ENCODE measurements around the gene MOB2. TPM values are rescaled to one million over a fixed set of nuclear protein-coding genes. Genes with fewer than 3 reads are reported as not detected.

MOB2 gene
- total RNA-seq, 2 experiments from 2014 or later, result 15.3 TPM

DNA sequence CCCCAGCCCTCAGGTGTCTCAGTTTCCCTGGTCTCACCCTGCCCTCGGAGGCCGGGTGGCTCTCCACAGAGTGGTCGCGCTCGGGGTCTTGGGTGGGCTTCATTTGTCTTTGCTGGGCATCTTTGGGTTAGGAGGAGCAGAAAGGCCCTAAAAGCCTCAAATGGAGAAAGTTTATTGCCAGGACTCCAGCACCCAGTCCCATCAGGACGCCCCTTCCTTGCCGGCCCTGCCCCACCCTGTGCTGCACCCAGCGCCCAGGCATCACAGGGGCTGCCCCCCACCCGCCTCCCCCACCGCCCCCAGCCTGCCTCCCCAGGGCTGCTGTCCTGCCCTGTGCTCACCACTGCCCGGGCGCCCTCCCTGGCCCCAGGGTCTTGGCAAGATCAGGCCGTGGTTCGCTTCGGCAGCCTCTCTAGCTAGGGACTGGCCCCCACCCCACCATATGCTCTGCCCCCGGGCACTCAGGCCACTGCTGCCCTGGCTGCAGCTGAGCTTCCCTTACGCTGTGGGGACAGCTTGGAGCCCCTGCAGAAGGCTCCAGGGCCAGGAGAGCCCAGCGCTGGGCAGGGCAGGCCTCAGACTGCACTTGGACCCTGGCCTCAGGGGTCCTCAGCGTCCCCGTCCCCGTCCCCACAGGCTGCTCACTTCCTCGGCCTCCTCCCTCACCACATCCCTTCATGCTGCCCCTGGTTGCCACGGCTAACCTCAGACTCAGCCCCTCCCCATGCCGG, 31.4 kb downstream of the MOB2 start:
- CTCF ChIA-PET, result no interaction called here
- no peaks in the 10 kb centered on the region for H3K27me3 Mint-ChIP-seq
- no peak for DNase-seq
- POLR2A ChIA-PET, result no interaction called here
- H3K36me3 Mint-ChIP-seq (ENCODE audit: low read depth), result no peaks in the 10 kb centered on the region
- ATAC-seq, result no peak
- intact Hi-C loops (cut with DNase I, micrococcal nuclease), result no loop called here
- H3K27ac Mint-ChIP-seq, result no peak overlapping the region
- no peaks in the 10 kb centered on the region for H3K9me3 Mint-ChIP-seq (ENCODE audit: low read depth)
- no peaks in the 10 kb centered on the region for H3K4me1 Mint-ChIP-seq
- H3K4me3 Mint-ChIP-seq, result no peak overlapping the region

DNA sequence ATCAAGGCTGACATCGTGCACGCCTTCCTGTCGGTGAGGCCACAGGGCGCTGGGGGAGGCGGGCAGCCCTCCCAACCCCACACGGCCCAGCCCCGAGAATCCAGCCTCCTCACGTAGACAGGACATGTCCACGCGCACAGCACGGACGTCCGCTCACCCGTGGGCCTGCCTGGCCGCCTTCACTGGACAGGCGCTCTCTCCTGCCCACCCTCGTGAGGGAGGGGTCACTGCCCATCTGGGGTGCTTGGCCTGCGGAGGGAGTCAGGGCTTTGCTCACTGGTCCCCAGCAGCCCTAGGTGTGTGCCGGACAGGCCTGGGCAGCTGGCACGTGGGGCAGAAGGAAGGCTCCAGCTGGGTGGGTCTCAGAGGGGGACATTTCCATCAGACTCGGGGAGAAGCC, 32.0 kb downstream of the MOB2 start:
- Mint-ChIP-seq H3K4me3 (no peak overlapping the region), H3K27ac (no peak overlapping the region), H3K36me3 (ENCODE audit: low read depth) (no peaks in the 10 kb centered on the region), H3K9me3 (ENCODE audit: low read depth) (no peaks in the 10 kb centered on the region), H3K27me3 (no peaks in the 10 kb centered on the region), H3K4me1 (no peaks in the 10 kb centered on the region)
- DNase-seq (no peak), ATAC-seq (no peak)
- ChIA-PET POLR2A (no interaction called here), CTCF (no interaction called here)
- intact Hi-C loops (cut with DNase I, micrococcal nuclease), result loop anchor here in 1 of 2 experiments (5.0 kb wide), 2 partner anchors 63 to 118 kb away; partner anchors contain the start of gene DUSP8

DNA sequence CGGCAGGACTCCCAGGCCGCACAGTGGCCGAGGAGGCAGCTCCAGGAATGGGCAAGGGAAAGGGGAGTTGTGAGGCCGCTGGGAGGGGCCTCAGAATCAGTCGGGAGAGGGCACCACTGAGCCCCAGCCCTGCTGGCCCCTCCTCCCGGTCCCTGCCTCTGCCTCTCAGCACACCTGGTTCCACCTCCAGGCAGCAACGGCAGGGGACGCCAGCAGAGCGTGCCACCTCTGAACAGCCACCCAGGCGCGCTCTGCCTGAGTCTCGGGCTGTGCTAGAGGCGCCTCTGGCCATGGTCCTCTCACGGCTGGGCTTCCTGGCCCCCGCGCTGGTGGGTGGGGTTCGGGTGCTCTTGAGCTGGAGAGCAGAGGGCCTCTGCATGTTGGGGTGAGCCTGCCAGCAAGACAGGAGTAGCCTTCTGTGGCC, 33.0 kb downstream of the MOB2 start:
- ATAC-seq, result peak; percentile 97
- Mint-ChIP-seq H3K27me3 (no peaks in the 10 kb centered on the region), H3K27ac (no peak overlapping the region), H3K36me3 (ENCODE audit: low read depth) (no peaks in the 10 kb centered on the region), H3K9me3 (ENCODE audit: low read depth) (no peaks in the 10 kb centered on the region), H3K4me1 (no peaks in the 10 kb centered on the region), H3K4me3 (no peak overlapping the region)
- ChIA-PET POLR2A (no interaction called here), CTCF (interaction anchor here (0.6 to 1.0 kb wide), 2 partner anchors 52 to 62 kb away, joined by 3 read pairs; no protein-coding TSS in a partner anchor)
- DNase-seq, result peak; percentile 85
- intact Hi-C loops (cut with DNase I, micrococcal nuclease), result loop anchor here (1.0 to 5.0 kb wide), 4 partner anchors 62 to 121 kb away; partner anchors contain the start of gene DUSP8 (in 1 of the 2)

GRCh38 chr11:1452744-1453143, 33.8 kb downstream of the MOB2 start:
- H3K36me3 Mint-ChIP-seq (ENCODE audit: low read depth), result no peaks in the 10 kb centered on the region
- DNase-seq (no peak), ATAC-seq (no peak)
- POLR2A ChIA-PET, result no interaction called here
- H3K27ac Mint-ChIP-seq, result no peak overlapping the region
- no peaks in the 10 kb centered on the region for H3K27me3 Mint-ChIP-seq
- no peaks in the 10 kb centered on the region for H3K9me3 Mint-ChIP-seq (ENCODE audit: low read depth)
- H3K4me3 Mint-ChIP-seq, result no peak overlapping the region
- CTCF ChIA-PET, result interaction anchor here (0.6 to 1.0 kb wide), 2 partner anchors 16 to 63 kb away, joined by 3 read pairs; no protein-coding TSS in a partner anchor
- H3K4me1 Mint-ChIP-seq, result no peaks in the 10 kb centered on the region
- intact Hi-C loops (cut with DNase I, micrococcal nuclease), result loop anchor here (1.0 to 5.0 kb wide), 4 partner anchors 63 to 122 kb away; partner anchors contain the start of gene DUSP8 (in 1 of the 2)

DNA sequence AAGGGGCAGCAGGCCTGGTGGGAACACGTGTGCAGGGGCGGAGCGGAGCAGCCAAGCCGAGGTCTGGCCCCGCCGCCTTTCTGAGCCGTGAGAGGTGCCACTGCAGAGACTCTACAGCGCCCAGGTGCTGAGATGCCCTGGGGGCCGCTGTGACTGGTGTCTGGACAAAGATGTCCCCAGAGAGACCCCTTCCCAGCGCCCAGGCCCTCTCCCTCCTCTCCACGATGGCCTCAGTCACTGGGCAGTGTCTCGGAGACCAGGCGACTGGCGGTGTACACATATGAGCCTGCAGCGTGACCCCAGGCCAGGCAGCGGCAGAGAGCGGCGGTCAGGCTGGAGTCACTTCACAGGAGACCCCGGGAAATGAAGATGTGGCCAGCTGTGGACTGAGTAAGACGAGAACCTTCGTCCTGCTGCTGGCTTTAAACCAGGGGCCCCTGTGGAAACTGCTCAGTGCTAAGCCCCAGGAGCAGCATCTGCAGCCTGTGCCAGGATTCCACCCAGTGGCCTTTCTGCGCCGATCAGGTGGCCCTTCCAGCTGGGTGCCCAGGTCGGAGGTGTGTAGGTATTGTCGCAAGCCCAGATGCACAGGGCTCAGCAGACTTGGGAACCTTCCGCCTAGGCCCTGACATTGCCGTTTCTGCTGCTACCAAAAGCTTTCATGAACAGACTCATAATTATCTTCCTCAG, 34.7 kb downstream of the MOB2 start:
- ChIA-PET CTCF (no interaction called here), POLR2A (no interaction called here)
- no peak overlapping the region for H3K4me3 Mint-ChIP-seq
- DNase-seq (no peak), ATAC-seq (no peak)
- no peak overlapping the region for H3K27ac Mint-ChIP-seq
- no peaks in the 10 kb centered on the region for H3K4me1 Mint-ChIP-seq
- H3K36me3 Mint-ChIP-seq (ENCODE audit: low read depth), result no peaks in the 10 kb centered on the region
- intact Hi-C loops (cut with DNase I, micrococcal nuclease), result loop anchor here in 1 of 2 experiments (5.0 kb wide), 2 partner anchors 65 to 120 kb away; partner anchors contain the start of gene DUSP8
- no peaks in the 10 kb centered on the region for H3K9me3 Mint-ChIP-seq (ENCODE audit: low read depth)
- no peaks in the 10 kb centered on the region for H3K27me3 Mint-ChIP-seq

GRCh38 chr11:1450949-1451710, 35.4 kb downstream of the MOB2 start:
- ATAC-seq (no peak), DNase-seq (no peak)
- H3K27ac Mint-ChIP-seq, result no peak overlapping the region
- intact Hi-C loops (cut with DNase I, micrococcal nuclease), result loop anchor here in 1 of 2 experiments (5.0 kb wide), 2 partner anchors 66 to 121 kb away; partner anchors contain the start of gene DUSP8
- no peaks in the 10 kb centered on the region for H3K4me1 Mint-ChIP-seq
- H3K36me3 Mint-ChIP-seq (ENCODE audit: low read depth), result no peaks in the 10 kb centered on the region
- H3K4me3 Mint-ChIP-seq, result no peak overlapping the region
- H3K9me3 Mint-ChIP-seq (ENCODE audit: low read depth), result no peaks in the 10 kb centered on the region
- H3K27me3 Mint-ChIP-seq, result no peaks in the 10 kb centered on the region
- ChIA-PET CTCF (no interaction called here), POLR2A (no interaction called here)

GRCh38 chr11:1450344-1450875, 36.2 kb downstream of the MOB2 start:
- no peaks in the 10 kb centered on the region for H3K27me3 Mint-ChIP-seq
- no peaks in the 10 kb centered on the region for H3K36me3 Mint-ChIP-seq (ENCODE audit: low read depth)
- DNase-seq (no peak), ATAC-seq (no peak)
- no peak overlapping the region for H3K4me3 Mint-ChIP-seq
- no peaks in the 10 kb centered on the region for H3K4me1 Mint-ChIP-seq
- no peak overlapping the region for H3K27ac Mint-ChIP-seq
- intact Hi-C loops (cut with DNase I, micrococcal nuclease), result loop anchor here in 1 of 2 experiments (5.0 kb wide), 2 partner anchors 67 to 122 kb away; partner anchors contain the start of gene DUSP8
- no peaks in the 10 kb centered on the region for H3K9me3 Mint-ChIP-seq (ENCODE audit: low read depth)
- CTCF ChIA-PET, result interaction anchor here (0.5 kb wide), 1 partner anchor 821 kb away, joined by 4 read pairs; no protein-coding TSS in a partner anchor
- POLR2A ChIA-PET, result no interaction called here

DNA sequence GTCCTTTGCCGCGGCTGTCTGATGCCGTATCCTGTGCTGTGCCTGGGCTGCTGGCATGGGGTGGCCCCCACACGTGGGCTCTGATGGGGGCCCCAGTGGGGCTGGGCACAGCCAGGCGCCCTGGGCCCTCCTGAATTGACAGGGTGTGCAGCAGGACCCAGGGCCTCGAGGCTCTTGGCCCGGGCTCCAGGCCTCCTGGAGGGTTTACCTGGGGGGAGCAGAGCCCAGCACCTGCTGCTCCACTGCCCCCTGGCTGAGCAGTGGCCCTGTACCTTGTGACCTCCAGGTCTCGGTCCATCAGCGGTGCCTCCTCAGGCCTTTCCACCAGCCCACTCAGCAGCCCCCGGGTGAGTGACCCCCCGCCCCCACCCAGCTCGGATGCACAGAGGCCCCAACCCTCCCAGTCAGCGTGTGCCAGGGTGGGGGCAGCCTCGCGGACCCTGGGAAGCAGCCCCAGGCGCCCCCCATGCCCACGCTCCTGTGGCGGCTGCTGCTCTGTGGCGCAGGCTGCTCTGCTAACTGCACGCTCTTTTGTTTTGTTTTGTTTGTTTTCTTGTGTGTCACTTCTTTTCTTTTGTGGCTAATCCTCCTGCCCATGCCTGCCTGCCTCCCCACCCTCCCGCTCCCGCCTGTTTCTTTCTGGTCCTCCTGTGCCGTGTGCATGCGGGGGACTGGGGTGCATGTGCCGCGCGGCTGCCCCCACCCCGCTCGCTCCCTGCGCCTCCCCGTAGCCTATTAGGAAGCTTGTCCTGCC, 36.9 kb downstream of the MOB2 start:
- intact Hi-C loops (cut with DNase I, micrococcal nuclease), result loop anchor here in 1 of 2 experiments (5.0 kb wide), 2 partner anchors 68 to 123 kb away; partner anchors contain the start of gene DUSP8
- Mint-ChIP-seq H3K4me1 (no peaks in the 10 kb centered on the region), H3K27ac (no peak overlapping the region), H3K36me3 (ENCODE audit: low read depth) (no peaks in the 10 kb centered on the region), H3K27me3 (no peaks in the 10 kb centered on the region), H3K9me3 (ENCODE audit: low read depth) (no peaks in the 10 kb centered on the region), H3K4me3 (no peak overlapping the region)
- DNase-seq (no peak), ATAC-seq (no peak)
- CTCF ChIA-PET, result interaction anchor here (0.5 kb wide), 1 partner anchor 822 kb away, joined by 4 read pairs; no protein-coding TSS in a partner anchor
- POLR2A ChIA-PET, result no interaction called here

GRCh38 chr11:1448882-1449281, 37.7 kb downstream of the MOB2 start:
- Mint-ChIP-seq H3K27ac (no peak overlapping the region), H3K36me3 (ENCODE audit: low read depth) (no peaks in the 10 kb centered on the region), H3K4me3 (no peak overlapping the region), H3K4me1 (no peaks in the 10 kb centered on the region), H3K9me3 (ENCODE audit: low read depth) (no peaks in the 10 kb centered on the region), H3K27me3 (no peaks in the 10 kb centered on the region)
- DNase-seq, result no peak
- intact Hi-C loops (cut with DNase I, micrococcal nuclease), result no loop called here
- ChIA-PET POLR2A (no interaction called here), CTCF (no interaction called here)
- ATAC-seq, result no peak

DNA sequence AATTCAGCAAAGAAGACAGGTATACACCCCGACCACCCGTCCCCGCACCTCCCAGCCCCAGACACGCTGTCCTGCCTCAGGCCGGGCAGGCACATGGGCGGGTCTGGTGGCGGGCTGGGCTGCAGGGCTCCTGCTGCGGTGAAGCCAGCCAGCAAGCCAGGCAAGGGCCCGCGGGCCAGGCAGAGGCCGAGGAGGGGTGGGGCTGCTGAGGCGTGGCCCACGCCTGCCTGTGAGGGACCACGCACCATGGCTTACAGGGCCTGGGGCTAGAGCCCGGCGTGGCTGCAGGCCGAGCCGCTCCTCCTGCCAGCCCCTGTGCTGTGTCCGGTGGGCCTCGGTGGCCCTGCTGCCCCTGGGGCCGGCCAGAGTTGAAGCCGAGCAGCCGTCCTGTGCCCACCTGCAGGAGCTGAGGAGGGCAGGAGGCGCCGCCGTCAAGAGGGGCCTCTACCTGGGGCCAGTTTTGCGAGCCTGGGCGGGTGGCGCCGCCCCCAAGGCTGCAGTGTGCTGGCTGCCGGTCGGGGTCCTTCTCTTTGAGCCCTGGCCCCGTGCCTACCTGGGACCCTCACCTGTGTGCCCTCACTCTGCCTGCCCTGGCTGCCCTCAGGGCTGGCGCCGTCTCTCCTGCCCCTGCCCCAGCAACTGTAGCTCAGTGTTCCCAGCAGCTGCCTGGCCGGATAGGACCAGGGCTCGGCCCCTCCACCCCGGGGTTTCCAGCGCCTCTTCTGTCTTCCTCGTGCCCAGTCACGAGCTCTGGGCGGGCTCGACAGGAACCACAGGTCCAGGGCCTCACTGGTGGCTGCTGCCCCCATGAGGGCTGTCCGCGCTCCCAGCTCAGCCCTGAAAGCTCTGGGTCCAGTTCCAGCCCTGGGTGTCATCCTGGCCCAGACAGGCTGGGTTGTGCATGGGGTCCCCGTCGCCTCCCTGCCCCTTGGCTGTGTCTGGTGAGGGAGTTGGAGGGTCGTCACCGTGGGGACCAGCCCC, 38.4 kb downstream of the MOB2 start:
- ChIA-PET CTCF (no interaction called here), POLR2A (no interaction called here)
- Mint-ChIP-seq H3K36me3 (ENCODE audit: low read depth) (no peaks in the 10 kb centered on the region), H3K27me3 (no peaks in the 10 kb centered on the region), H3K27ac (no peak overlapping the region), H3K9me3 (ENCODE audit: low read depth) (no peaks in the 10 kb centered on the region), H3K4me1 (no peaks in the 10 kb centered on the region), H3K4me3 (no peak overlapping the region)
- ATAC-seq (no peak), DNase-seq (no peak)
- intact Hi-C loops (cut with DNase I, micrococcal nuclease), result no loop called here
